IMR-90 (cell line): ENCODE measurements around the gene ZDHHC3. TPM values are rescaled to one million over a fixed set of nuclear protein-coding genes. Genes with fewer than 3 reads are reported as not detected.
A peak's percentile ranks its signal among the peaks of the same experiment; 100 is the strongest.

Experiments used
- ATAC-seq: fragments of 200-7000 bp; cut with Tn5 transposase; 2 replicates; pipeline ENCODE4 v1.9.1; 2020; ENCODE audit warnings: low read depth, mild to moderate bottlenecking, moderate library complexity
- BruUV-seq: library from RNA; stranded (reverse); fragments of 400-500 nt; replicated peaks from 2 replicates; lab custom pipeline; 2021; lab: Mats Ljungman, UMichigan
- CTCF ChIA-PET: fragments of 300-600 bp; formaldehyde crosslinking; extraction: SDS; loops from one replicate; lab custom pipeline; 2021; ENCODE audit warnings: antibody characterized with exemption; lab: Yijun Ruan, JAX
- POLR2A ChIA-PET: fragments of 300-600 bp; sonication (Branson Sonifier 250); formaldehyde crosslinking; loops from one replicate; lab custom pipeline; 2022; ENCODE audit warnings: antibody characterized with exemption; ENCODE audit not compliant: unreplicated experiment; lab: Charles Lee
- DNase-seq: peaks from one replicate; pipeline ENCODE4 v3.0.0; 2013
- H2AFZ ChIP-seq: replicated peaks from 2 replicates; pipeline ENCODE3; 2013; ENCODE audit warnings: low read length, mild to moderate bottlenecking; ENCODE audit not compliant: poor library complexity
- H2AK5ac ChIP-seq: 2 replicates; pipeline ENCODE4 v1.6.1; 2013; ENCODE audit warnings: low read depth, low read length, inconsistent platforms
- H2AK9ac ChIP-seq: replicated peaks from 2 replicates; pipeline ENCODE3; 2013; ENCODE audit warnings: mild to moderate bottlenecking, low read depth, low read length, moderate library complexity; ENCODE audit not compliant: poor library complexity
- H2BK120ac ChIP-seq: 2 replicates; pipeline ENCODE4 v1.6.1; 2013; ENCODE audit warnings: low read depth, low read length, inconsistent platforms
- H2BK15ac ChIP-seq: 3 replicates; pipeline ENCODE4 v1.6.1; 2013; ENCODE audit warnings: low read depth, low read length, inconsistent platforms
- H2BK20ac ChIP-seq: 2 replicates; pipeline ENCODE4 v1.6.1; 2013; ENCODE audit warnings: low read depth, mild to moderate bottlenecking, inconsistent platforms, low read length, moderate library complexity
- H2BK5ac ChIP-seq: 2 replicates; pipeline ENCODE4 v1.6.1; 2013; ENCODE audit warnings: mild to moderate bottlenecking, low read depth, low read length, inconsistent platforms; ENCODE audit not compliant: poor library complexity, severe bottlenecking
- H3K14ac ChIP-seq: replicated peaks from 2 replicates; pipeline ENCODE4 v1.6.1; 2013; ENCODE audit warnings: low read depth, low read length, inconsistent platforms
- H3K18ac ChIP-seq: 2 replicates; pipeline ENCODE4 v1.6.1; 2013; ENCODE audit warnings: low read depth, low read length, control low read depth
- H3K23ac ChIP-seq: 2 replicates; pipeline ENCODE4 v1.6.1; 2013; ENCODE audit warnings: low read depth, low read length, inconsistent platforms
- H3K27ac ChIP-seq: 2 replicates; pipeline ENCODE4 v1.5.1; 2013; ENCODE audit warnings: mild to moderate bottlenecking, control low read depth, low read length; ENCODE audit not compliant: insufficient read depth
- H3K27me3 ChIP-seq: 2 replicates; pipeline ENCODE4 v1.6.1; 2013; ENCODE audit warnings: low read length; ENCODE audit not compliant: control insufficient read depth, insufficient read depth
- H3K36me3 ChIP-seq: 2 replicates; pipeline ENCODE4 v1.6.1; 2013; ENCODE audit warnings: low read length, mixed read lengths; ENCODE audit not compliant: control insufficient read depth, insufficient read depth
- H3K4ac ChIP-seq: 2 replicates; pipeline ENCODE4 v1.6.1; 2013; ENCODE audit warnings: low read depth, low read length, inconsistent platforms
- H3K4me1 ChIP-seq: 2 replicates; pipeline ENCODE4 v1.6.1; 2013; ENCODE audit warnings: low read length, mixed read lengths; ENCODE audit not compliant: control insufficient read depth, insufficient read depth
- H3K4me2 ChIP-seq: 2 replicates; pipeline ENCODE4 v1.6.1; 2013; ENCODE audit warnings: low read depth, mild to moderate bottlenecking, control low read depth, low read length, moderate library complexity
- H3K4me3 ChIP-seq: 2 replicates; pipeline ENCODE4 v1.5.1; 2013; ENCODE audit warnings: low read depth, mild to moderate bottlenecking, control low read depth, low read length, moderate library complexity; ENCODE audit not compliant: insufficient read depth
- H3K56ac ChIP-seq: 2 replicates; pipeline ENCODE4 v1.6.1; 2013; ENCODE audit warnings: low read length, inconsistent platforms; ENCODE audit not compliant: insufficient read depth; ENCODE audit errors: extremely low read depth
- H3K79me1 ChIP-seq, 2 experiments: 2 replicates each; pipeline ENCODE4 v1.6.1; 2013; ENCODE audit warnings: low read length in 2 of 2, inconsistent platforms in 1 of 2, low read depth in 1 of 2
- H3K9ac ChIP-seq: 2 replicates; pipeline ENCODE4 v1.6.1; 2013; ENCODE audit warnings: low read depth, low read length, control low read depth
- H3K9me1 ChIP-seq: 2 replicates; pipeline ENCODE4 v1.6.1; 2013; ENCODE audit warnings: low read length, inconsistent platforms; ENCODE audit not compliant: insufficient read depth
- H3K9me3 ChIP-seq: 2 replicates; pipeline ENCODE4 v1.6.1; 2013; ENCODE audit warnings: low read length; ENCODE audit not compliant: control insufficient read depth, insufficient read depth
- H4K20me1 ChIP-seq: 2 replicates; pipeline ENCODE4 v1.6.1; 2013; ENCODE audit warnings: low read length, inconsistent platforms; ENCODE audit not compliant: insufficient read depth
- H4K5ac ChIP-seq: 2 replicates; pipeline ENCODE4 v1.6.1; 2013; ENCODE audit warnings: mild to moderate bottlenecking, low read depth, low read length, control low read depth
- H4K8ac ChIP-seq, 2 experiments: 2 replicates each; pipeline ENCODE4 v1.6.1; 2013; ENCODE audit warnings: low read depth in 2 of 2, low read length in 2 of 2, control low read depth in 1 of 2, inconsistent platforms in 1 of 2
- H4K91ac ChIP-seq: 2 replicates; pipeline ENCODE4 v1.6.1; 2013; ENCODE audit warnings: low read depth, low read length, inconsistent platforms; ENCODE audit not compliant: insufficient read depth
- FOS ChIP-seq: fragments of 150-350 bp; IDR thresholded peaks from 2 replicates; pipeline ENCODE4 v1.6.1; 2016; ENCODE audit warnings: low read depth, low read length
- MXI1 ChIP-seq: IDR thresholded peaks from 2 replicates; pipeline ENCODE4 v1.6.1; 2012; ENCODE audit warnings: low read depth, mild to moderate bottlenecking, low read length, moderate library complexity, borderline replicate concordance
- NFE2L2 ChIP-seq: fragments of 150-350 bp; IDR thresholded peaks from 2 replicates; pipeline ENCODE4 v1.6.1; 2016; ENCODE audit warnings: low read depth, mild to moderate bottlenecking, low read length
- RFX5 ChIP-seq: IDR thresholded peaks from 2 replicates; pipeline ENCODE4 v1.8.0; 2012; ENCODE audit warnings: low read depth, mild to moderate bottlenecking, low read length, moderate library complexity
- WGBS, 2 experiments: methylation state at CpG; one replicate each; pipeline versions ENCODE4 v1.1.5 to v1.1.7; 2013; ENCODE audit warnings: missing lambda C conversion rate in 2 of 2; ENCODE audit not compliant: insufficient read length in 1 of 2; ENCODE audit errors: extremely low coverage in 2 of 2; 5-methylcytosine and 5-hydroxymethylcytosine counted together
- dilution Hi-C: fragments of 300-500 bp; cut with HindIII; formaldehyde crosslinking; loops from one replicate; pipeline ENCODE4 v1.14.3; 2018; ENCODE audit warnings: low sequenced_read_pairs; ENCODE audit not compliant: unreplicated experiment
- in situ Hi-C: fragments of 300-500 bp; cut with MboI; formaldehyde crosslinking; loops from 3 replicates; pipeline ENCODE4 v1.14.3; 2019; ENCODE audit warnings: low sequenced_read_pairs, inconsistent platforms, mixed read lengths
- intact Hi-C: fragments of 100-400 bp; cut with micrococcal nuclease; formaldehyde crosslinking; loops from 2 replicates; pipeline ENCODE4 v1.10.0; 2022
- polyA plus RNA-seq, 3 experiments: library from polyadenylated mRNA; depleted of rRNA; stranded (reverse); fragments of >200 nt; gene quantifications; 2 replicates each; pipeline ENCODE4 v1.2.3, GENCODE V29; 2012; ENCODE audit warnings: low replicate concordance in 1 of 3
- total RNA-seq: library from RNA; depleted of rRNA; stranded (reverse); fragments of >200 nt; gene quantifications from 2 replicates; pipeline ENCODE4 v1.2.3, GENCODE V29; 2012

Gene ZDHHC3
- total and polyA plus RNA-seq, 2 of the 4 experiments (the other 2 are of a cell fraction): 57.7 to 59.6 TPM

GRCh38 chr3:45012577-45012976 lies 36.6 kb upstream of the ZDHHC3 start:
- Histone ChIP-seq H3K9ac (peak overlapping the region; percentile 41), H4K91ac (peak overlapping the region; percentile 96), H2BK20ac (peak overlapping the region; percentile 96), H3K4me3 (no peak overlapping the region), H4K20me1 (peaks cover 5% of the 10 kb centered on the region), H3K18ac (peak overlapping the region; percentile 91), H4K8ac (peak overlapping the region; percentile 45 to 91), H3K27me3 (no peaks in the 10 kb centered on the region), H3K4ac (peak overlapping the region; percentile 95), H3K27ac (peak overlapping the region; percentile 97), H2BK5ac (peak overlapping the region; percentile 96), H3K36me3 (no peaks in the 10 kb centered on the region), H2BK120ac (peak overlapping the region; percentile 97), H3K4me1 (peaks cover 28% of the 10 kb centered on the region), H2AK9ac (peak overlapping the region; percentile 95), H3K14ac (peak overlapping the region; percentile 97), H2AFZ (peak overlapping the region; percentile 65), H3K9me3 (no peaks in the 10 kb centered on the region), H3K9me1 (peaks cover 32% of the 10 kb centered on the region), H2AK5ac (peak overlapping the region; percentile 82), H4K5ac (peak overlapping the region; percentile 72), H3K4me2 (peak overlapping the region; percentile 63), H3K23ac (peak overlapping the region; percentile 91), H3K79me1 (peaks cover 0 to 33% of the 10 kb centered on the region in 2 experiments; a peak in 2 of 4 replicates), H3K56ac (peak overlapping the region; percentile 95), H2BK15ac (peak overlapping the region; percentile 85; the same call in 2 of the 3 replicates)
- DNase-seq: no peak
- no TSS peak for BruUV-seq
- in situ Hi-C loops: no loop called here
- CTCF ChIA-PET: interaction anchor here (0.6 to 1.5 kb wide), 5 partner anchors 11 to 708 kb away, joined by 3 to 5 read pairs (median 3); partner anchors contain the start of gene CLEC3B
- TF ChIP-seq FOS (no peak), NFE2L2 (no peak), MXI1 (no peak), RFX5 (no peak)
- no CpG with 5 or more reads among the region's 4 CpGs for WGBS, 2 experiments
- POLR2A ChIA-PET: interaction anchor here (0.6 kb wide), 1 partner anchor 678 kb away, joined by 3 read pairs; no protein-coding TSS in a partner anchor
- dilution Hi-C loops: no loop called here
- no peak for ATAC-seq
- intact Hi-C loops: no loop called here
